Nephron (organoid): Measurements from ENCODE around the gene COPZ1.
"Not testable (repeated sequence)": the region's sequence is repeated elsewhere in the genome, so short reads cannot be mapped to it uniquely, and the experiment has no call there.

Source experiments
- H3K27ac Mint-ChIP-seq, 3 experiments: 2 replicates each; pipeline ENCODE4 v1.8.0; 2020; ENCODE audit warnings: mixed read lengths in 3 of 3, mild to moderate bottlenecking in 2 of 3, moderate library complexity in 1 of 3
- H3K27me3 Mint-ChIP-seq: 2 replicates; pipeline ENCODE4 v1.8.0; 2021; ENCODE audit warnings: low read depth, mild to moderate bottlenecking, moderate library complexity, mixed read lengths
- H3K36me3 Mint-ChIP-seq: 2 replicates; pipeline ENCODE4 v1.8.0; 2020; ENCODE audit warnings: low read depth, mixed read lengths
- H3K4me1 Mint-ChIP-seq: 2 replicates; pipeline ENCODE4 v1.8.0; 2020; ENCODE audit warnings: mixed read lengths
- H3K4me3 Mint-ChIP-seq, 3 experiments: 2 replicates each; pipeline ENCODE4 v1.8.0; 2020; ENCODE audit warnings: mild to moderate bottlenecking in 3 of 3, mixed read lengths in 3 of 3, moderate library complexity in 2 of 3
- H3K9me3 Mint-ChIP-seq: 2 replicates; pipeline ENCODE4 v1.8.0; 2020; ENCODE audit warnings: mixed read lengths
- TF ChIP-seq, protein P1 (sequence below), 3 experiments: fragments of 200-600 bp; sonication (generic); IDR thresholded peaks; one replicate each; pipeline ENCODE4 v1.5.0; 2021; ENCODE audit warnings: antibody characterized with exemption in 3 of 3; ENCODE audit not compliant: unreplicated experiment in 3 of 3

Gene COPZ1

DNA sequence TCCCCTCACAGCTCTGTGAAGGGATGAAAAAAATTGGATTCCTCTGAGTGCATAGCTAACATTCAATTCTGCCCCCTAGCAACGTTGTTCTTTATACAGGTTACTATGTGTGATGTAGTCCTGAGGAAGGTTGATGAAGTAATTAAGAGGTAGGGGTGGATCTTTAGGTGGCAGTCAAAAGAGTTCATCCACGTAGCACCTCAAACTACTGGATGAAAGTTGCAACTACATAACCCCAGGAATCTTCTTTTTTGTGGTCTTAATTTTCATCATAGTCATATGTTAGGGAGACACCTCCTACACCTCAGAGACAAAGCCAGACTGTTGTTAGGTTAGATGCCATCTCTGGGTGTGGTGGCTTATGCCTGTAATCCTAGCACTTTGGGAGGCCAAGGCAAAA, 13.9 kb upstream of the COPZ1 start:
- Mint-ChIP-seq H3K27me3 (no peaks in the 10 kb centered on the region), H3K9me3 (no peaks in the 10 kb centered on the region), H3K27ac (no peak overlapping the region), H3K4me3 (no peak overlapping the region), H3K36me3 (no peaks in the 10 kb centered on the region), H3K4me1 (no peaks in the 10 kb centered on the region)
- TF ChIP-seq, protein P1, sequence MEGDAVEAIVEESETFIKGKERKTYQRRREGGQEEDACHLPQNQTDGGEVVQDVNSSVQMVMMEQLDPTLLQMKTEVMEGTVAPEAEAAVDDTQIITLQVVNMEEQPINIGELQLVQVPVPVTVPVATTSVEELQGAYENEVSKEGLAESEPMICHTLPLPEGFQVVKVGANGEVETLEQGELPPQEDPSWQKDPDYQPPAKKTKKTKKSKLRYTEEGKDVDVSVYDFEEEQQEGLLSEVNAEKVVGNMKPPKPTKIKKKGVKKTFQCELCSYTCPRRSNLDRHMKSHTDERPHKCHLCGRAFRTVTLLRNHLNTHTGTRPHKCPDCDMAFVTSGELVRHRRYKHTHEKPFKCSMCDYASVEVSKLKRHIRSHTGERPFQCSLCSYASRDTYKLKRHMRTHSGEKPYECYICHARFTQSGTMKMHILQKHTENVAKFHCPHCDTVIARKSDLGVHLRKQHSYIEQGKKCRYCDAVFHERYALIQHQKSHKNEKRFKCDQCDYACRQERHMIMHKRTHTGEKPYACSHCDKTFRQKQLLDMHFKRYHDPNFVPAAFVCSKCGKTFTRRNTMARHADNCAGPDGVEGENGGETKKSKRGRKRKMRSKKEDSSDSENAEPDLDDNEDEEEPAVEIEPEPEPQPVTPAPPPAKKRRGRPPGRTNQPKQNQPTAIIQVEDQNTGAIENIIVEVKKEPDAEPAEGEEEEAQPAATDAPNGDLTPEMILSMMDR (IDR thresholded peaks at IDR 0.05; ENCODE audit: unreplicated experiment in 3 of 3): no peak

DNA sequence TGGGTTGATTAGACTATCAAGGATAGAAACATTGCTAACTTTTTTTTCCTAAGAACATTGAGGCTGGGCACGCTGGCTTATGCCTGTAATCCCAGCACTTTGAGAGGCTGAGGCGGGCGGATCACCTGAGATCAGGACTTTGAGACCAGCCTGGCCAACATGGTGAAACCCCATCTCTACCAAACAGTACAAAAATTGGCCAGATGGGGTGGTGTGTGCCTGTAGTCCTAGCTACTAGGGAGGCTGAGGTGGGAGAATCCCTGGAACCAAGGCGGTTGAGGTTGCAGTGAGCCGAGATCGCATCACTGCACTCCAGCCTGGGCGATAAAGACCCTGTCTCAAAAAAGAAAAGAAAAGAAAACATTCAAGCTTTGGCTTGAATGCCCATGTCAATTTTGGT, 12.6 kb upstream of the COPZ1 start:
- not testable (repeated sequence) for H3K4me3 Mint-ChIP-seq, H3K4me1 Mint-ChIP-seq, H3K27me3 Mint-ChIP-seq, H3K36me3 Mint-ChIP-seq, H3K9me3 Mint-ChIP-seq, H3K27ac Mint-ChIP-seq

DNA sequence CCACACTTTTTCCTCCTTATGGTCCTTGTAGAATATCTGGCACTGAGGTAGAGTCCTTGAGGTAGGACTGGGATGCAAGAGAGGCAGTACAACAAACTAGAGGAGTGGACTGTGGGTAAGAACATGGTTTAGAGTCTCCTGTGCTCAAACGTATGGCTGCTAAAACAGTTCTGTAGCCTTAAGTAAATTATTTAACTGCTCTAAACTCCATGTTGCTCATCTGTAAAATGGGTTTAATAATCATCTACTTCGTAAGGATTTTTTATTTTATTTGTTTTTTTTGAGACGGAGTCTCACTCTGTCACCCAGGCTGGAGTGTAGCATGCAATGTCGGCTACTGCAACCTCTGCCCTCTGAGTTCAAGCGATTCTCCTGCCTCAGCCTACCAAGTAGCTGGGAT, 3.6 kb upstream of the COPZ1 start:
- Mint-ChIP-seq H3K4me1 (peaks cover 8% of the 10 kb centered on the region), H3K27ac (peak overlapping the region in 1 of 3 experiments; percentile 11), H3K36me3 (no peaks in the 10 kb centered on the region), H3K27me3 (no peaks in the 10 kb centered on the region), H3K9me3 (no peaks in the 10 kb centered on the region), H3K4me3 (no peak overlapping the region)
- TF ChIP-seq, protein P1 (IDR thresholded peaks at IDR 0.05; ENCODE audit: unreplicated experiment in 3 of 3): no peak

DNA sequence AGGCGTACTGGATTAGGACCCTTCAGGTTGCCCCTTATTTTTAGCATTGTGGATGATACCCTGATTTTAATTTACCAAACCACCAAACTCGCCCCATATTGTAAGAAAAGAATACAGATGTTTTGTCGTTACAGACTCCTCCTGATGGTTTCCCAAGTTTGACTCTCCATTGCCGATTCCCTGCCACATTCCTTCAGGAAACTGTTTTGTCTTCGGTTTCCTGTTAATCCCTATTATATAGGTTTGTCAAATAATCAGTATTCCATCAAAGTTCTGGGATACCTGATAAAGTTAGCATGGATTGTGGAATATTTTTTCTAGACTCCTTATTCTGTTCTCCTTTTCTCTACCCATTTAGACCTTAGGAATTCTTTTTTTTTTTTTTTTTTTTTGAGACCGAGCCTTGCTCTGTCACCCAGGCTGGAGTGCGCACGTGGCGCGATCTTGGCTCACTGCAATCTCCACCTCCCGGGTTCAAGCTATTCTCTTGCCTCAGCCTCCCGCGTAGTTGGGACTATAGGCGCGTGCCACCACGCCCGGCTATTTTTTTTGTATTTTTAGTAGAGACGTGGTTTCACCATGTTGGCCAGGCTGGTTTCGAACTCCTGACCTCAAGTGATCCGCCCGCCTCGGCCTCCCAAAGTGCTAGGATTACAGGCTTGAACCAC, 645 bp downstream of the COPZ1 start:
- peak overlapping the region; percentile 96 to 99 (median 98) for H3K27ac Mint-ChIP-seq
- not testable (repeated sequence) for H3K27me3 Mint-ChIP-seq, H3K36me3 Mint-ChIP-seq, H3K9me3 Mint-ChIP-seq
- H3K4me3 Mint-ChIP-seq: peak overlapping the region; percentile 92 to 99 (median 93)
- peaks cover 41% of the 10 kb centered on the region for H3K4me1 Mint-ChIP-seq

DNA sequence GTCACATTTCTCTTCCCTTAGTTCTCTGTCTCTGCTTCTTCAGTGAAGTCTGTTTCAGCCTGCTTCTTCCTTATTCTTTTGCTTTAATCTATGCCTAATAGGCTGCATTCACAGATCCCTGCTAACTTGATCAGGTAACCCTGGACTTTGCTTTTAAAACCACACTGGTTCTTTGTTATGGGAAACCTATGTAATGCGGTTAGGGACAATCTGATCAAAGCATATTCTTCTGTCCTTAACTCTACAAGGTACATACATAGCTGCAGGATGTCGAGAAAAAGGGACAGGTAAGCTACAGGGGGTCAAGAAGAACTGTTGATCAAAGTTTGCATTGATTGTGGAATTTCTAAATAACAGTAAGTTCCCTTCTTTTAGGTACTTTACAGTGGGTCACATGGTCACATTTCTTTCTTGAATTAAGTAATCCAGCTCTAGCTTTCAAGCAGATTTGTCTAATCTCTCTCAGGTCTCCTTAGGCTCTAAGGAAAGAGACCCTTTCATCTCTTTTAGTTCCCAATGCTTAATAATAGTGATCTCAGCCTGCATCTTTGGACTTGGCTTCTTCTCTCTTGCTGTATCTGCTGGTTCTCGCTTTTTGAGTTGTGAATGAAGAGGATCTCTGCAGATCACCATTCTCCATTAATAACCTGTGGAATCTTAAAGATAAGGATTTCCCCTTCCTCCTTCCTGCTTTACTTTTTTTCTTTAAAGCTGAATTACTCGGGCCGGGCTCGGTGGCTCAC, 3.8 kb downstream of the COPZ1 start:
- Mint-ChIP-seq H3K9me3 (no peaks in the 10 kb centered on the region), H3K27ac (peak overlapping the region; percentile 88 to 92 (median 88)), H3K36me3 (peaks cover 4% of the 10 kb centered on the region), H3K4me3 (peak overlapping the region; percentile 41 to 78 (median 76)), H3K4me1 (peaks cover 50% of the 10 kb centered on the region), H3K27me3 (no peaks in the 10 kb centered on the region)
- TF ChIP-seq, protein P1 (IDR thresholded peaks at IDR 0.05; ENCODE audit: unreplicated experiment in 3 of 3): no peak

DNA sequence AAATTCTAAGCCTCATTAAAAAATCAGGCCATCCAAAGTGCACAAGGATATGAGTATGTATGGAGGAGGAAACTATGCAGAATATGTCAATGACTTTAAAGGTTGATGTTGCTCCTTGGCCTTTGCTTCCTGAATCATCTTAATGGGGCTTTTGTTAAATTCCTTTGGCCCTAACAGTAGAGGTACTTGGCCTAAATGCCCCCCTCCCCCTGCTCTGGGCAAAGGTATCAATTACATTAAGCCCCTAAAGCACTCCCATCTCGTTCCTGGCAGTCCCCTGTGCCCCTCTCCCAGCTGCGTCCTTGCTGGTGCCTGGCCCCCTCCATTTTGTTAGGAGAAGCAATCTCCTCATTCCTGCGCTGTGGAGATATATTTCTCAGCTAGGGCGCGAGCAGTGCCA, 4.8 kb downstream of the COPZ1 start:
- no peaks in the 10 kb centered on the region for H3K27me3 Mint-ChIP-seq
- TF ChIP-seq, protein P1 (IDR thresholded peaks at IDR 0.05; ENCODE audit: unreplicated experiment in 3 of 3): no peak
- peak overlapping the region; percentile 18 to 64 (median 22) for H3K4me3 Mint-ChIP-seq
- H3K27ac Mint-ChIP-seq: peak overlapping the region; percentile 88 to 92 (median 88)
- no peaks in the 10 kb centered on the region for H3K9me3 Mint-ChIP-seq
- peaks cover 49% of the 10 kb centered on the region for H3K4me1 Mint-ChIP-seq
- H3K36me3 Mint-ChIP-seq: peaks cover 4% of the 10 kb centered on the region

DNA sequence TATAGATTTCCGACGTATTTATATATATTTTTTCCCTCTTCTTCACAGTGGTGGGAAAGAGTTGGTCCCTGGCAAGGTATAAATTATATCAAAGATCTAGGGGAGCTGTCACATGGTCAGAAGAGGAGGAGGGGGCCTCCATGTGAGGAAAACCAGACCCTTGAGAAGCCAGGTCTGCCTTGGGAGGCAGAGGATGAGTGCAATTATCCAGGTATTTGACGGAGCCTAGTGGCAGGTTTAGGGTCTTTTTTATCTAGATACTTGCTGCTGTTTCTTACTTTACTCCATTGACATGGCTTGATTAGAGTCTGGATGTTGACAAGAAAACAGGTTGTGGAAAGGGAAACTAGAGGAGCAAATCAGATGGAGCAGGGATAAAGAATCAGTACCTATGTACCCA, 5.5 kb downstream of the COPZ1 start:
- Mint-ChIP-seq H3K9me3 (no peaks in the 10 kb centered on the region), H3K4me3 (peak overlapping the region; percentile 4 to 59 (median 20)), H3K36me3 (peaks cover 4% of the 10 kb centered on the region), H3K27me3 (no peaks in the 10 kb centered on the region), H3K27ac (peak overlapping the region; percentile 88 to 92 (median 88)), H3K4me1 (peaks cover 44% of the 10 kb centered on the region)
- TF ChIP-seq, protein P1 (IDR thresholded peaks at IDR 0.05; ENCODE audit: unreplicated experiment in 3 of 3): no peak
